AG04449 (cell line): ENCODE results near the gene PTPRK.
"Not testable (repeated sequence)": the region's sequence is repeated elsewhere in the genome, so short reads cannot be mapped to it uniquely, and the experiment has no call there.

ENCODE experiments used
- CTCF ChIA-PET: fragments of 350-600 bp; formaldehyde crosslinking; extraction: SDS; loops from one replicate; lab custom pipeline; 2021; ENCODE audit warnings: antibody characterized with exemption; lab: Yijun Ruan, JAX
- POLR2A ChIA-PET: fragments of 400-600, 350-600 bp; formaldehyde crosslinking; extraction: SDS; loops from one replicate; lab custom pipeline; 2020; ENCODE audit warnings: antibody characterized with exemption, inconsistent platforms; lab: Yijun Ruan, JAX
- DNase-seq: peaks from one replicate; pipeline ENCODE4 v3.0.0-alpha.2; 2010; ENCODE audit warnings: low read depth, low spot score
- H3K4me3 ChIP-seq: 2 replicates; pipeline ENCODE4 v1.5.1; 2011; ENCODE audit warnings: low read depth, mild to moderate bottlenecking, control low read depth, low read length
- TF ChIP-seq, protein P1 (sequence below): IDR thresholded peaks from one replicate; pipeline ENCODE4 v1.5.1; 2011; ENCODE audit warnings: mild to moderate bottlenecking, moderate library complexity, low read length, control low read depth, inconsistent platforms; ENCODE audit not compliant: insufficient read depth; ENCODE audit errors: missing control alignments

Gene PTPRK

DNA sequence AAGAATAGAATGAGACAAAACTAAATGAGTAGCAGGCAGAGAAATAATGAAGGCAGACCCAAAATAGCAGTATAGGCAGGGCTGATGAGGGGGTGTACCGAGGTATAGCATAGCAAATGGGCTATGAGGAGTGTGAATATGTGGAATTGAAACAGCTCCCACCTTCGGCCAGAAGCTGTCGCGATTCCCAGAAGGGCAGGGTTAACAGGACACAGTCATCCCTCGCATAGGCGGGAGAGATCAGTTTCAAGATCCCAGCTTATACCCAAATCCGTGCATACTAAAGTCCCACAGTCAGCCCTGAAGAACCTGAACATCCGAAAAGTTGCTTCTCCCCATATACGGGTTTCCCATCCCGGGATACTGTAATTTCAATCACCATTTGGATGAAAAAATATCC lies 82.7 kb downstream of the PTPRK start:
- TF ChIP-seq, protein P1, sequence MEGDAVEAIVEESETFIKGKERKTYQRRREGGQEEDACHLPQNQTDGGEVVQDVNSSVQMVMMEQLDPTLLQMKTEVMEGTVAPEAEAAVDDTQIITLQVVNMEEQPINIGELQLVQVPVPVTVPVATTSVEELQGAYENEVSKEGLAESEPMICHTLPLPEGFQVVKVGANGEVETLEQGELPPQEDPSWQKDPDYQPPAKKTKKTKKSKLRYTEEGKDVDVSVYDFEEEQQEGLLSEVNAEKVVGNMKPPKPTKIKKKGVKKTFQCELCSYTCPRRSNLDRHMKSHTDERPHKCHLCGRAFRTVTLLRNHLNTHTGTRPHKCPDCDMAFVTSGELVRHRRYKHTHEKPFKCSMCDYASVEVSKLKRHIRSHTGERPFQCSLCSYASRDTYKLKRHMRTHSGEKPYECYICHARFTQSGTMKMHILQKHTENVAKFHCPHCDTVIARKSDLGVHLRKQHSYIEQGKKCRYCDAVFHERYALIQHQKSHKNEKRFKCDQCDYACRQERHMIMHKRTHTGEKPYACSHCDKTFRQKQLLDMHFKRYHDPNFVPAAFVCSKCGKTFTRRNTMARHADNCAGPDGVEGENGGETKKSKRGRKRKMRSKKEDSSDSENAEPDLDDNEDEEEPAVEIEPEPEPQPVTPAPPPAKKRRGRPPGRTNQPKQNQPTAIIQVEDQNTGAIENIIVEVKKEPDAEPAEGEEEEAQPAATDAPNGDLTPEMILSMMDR: no peak
- no peak overlapping the region for H3K4me3 ChIP-seq
- ChIA-PET CTCF (no interaction called here), POLR2A (no interaction called here)
- no peak for DNase-seq

DNA sequence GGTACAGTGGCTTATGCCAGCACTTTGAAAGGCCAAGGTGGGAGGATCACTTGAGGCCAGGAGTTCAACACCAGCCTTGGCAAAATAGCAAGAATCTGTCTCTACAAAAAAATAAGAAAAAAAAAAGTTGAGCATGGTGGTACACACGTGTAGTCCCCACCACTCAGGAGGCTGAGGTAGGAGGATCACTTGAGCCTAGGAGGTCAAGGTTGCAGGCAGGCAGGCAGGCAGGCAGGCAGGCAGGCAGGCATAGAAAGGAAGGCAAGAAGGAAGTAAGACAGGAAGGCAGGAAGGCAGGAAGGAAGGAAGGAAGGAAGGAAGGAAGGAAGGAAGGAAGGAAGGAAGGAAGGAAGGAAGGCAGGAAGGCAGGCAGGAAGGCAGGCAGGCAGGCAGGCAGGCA lies 85.6 kb downstream of the PTPRK start:
- H3K4me3 ChIP-seq, DNase-seq, POLR2A ChIA-PET, CTCF ChIA-PET: not testable (repeated sequence)

GRCh38 chr6:128432394-128432793 lies 88.0 kb downstream of the PTPRK start:
- POLR2A ChIA-PET: no interaction called here
- H3K4me3 ChIP-seq: no peak overlapping the region
- CTCF ChIA-PET: interaction anchor here (1.2 kb wide), 1 partner anchor 12 kb away, joined by 3 read pairs; no protein-coding TSS in a partner anchor
- TF ChIP-seq, protein P1: no peak
- DNase-seq: peak; percentile 14

- no peak overlapping the region for H3K4me3 ChIP-seq
- TF ChIP-seq, protein P1: no peak
- ChIA-PET CTCF (no interaction called here), POLR2A (no interaction called here)
- no peak for DNase-seq
Measured at GRCh38 chr6:128427139-128427538, 93.3 kb downstream of the PTPRK start.

GRCh38 chr6:128425856-128426255 lies 94.5 kb downstream of the PTPRK start:
- DNase-seq: no peak
- POLR2A ChIA-PET: no interaction called here
- no peak overlapping the region for H3K4me3 ChIP-seq
- TF ChIP-seq, protein P1: no peak
- CTCF ChIA-PET: interaction anchor here (0.7 to 1.0 kb wide), 2 partner anchors 21 kb away, joined by 3 read pairs; no protein-coding TSS in a partner anchor

- ChIA-PET POLR2A (no interaction called here), CTCF (interaction anchor here (0.9 to 1.1 kb wide), 2 partner anchors 9 to 17 kb away, joined by 3 read pairs; no protein-coding TSS in a partner anchor)
- TF ChIP-seq, protein P1: no peak
- H3K4me3 ChIP-seq: no peak overlapping the region
- no peak for DNase-seq
Measured at GRCh38 chr6:128422871-128423270, 97.5 kb downstream of the PTPRK start.

GRCh38 chr6:128422200-128422599 lies 98.2 kb downstream of the PTPRK start:
- POLR2A ChIA-PET: no interaction called here
- TF ChIP-seq, protein P1: no peak
- CTCF ChIA-PET: interaction anchor here (1.1 kb wide), 1 partner anchor 8 kb away, joined by 3 read pairs; no protein-coding TSS in a partner anchor
- no peak overlapping the region for H3K4me3 ChIP-seq
- no peak for DNase-seq
